NCI-H748 (cell line): ENCODE measurements around the gene PLCG1.

Experiments
- DNase-seq: peaks from one replicate; lab custom pipeline; 2025; ENCODE audit not compliant: unreplicated experiment; lab: John Stamatoyannopoulos, UW

Gene PLCG1

DNA sequence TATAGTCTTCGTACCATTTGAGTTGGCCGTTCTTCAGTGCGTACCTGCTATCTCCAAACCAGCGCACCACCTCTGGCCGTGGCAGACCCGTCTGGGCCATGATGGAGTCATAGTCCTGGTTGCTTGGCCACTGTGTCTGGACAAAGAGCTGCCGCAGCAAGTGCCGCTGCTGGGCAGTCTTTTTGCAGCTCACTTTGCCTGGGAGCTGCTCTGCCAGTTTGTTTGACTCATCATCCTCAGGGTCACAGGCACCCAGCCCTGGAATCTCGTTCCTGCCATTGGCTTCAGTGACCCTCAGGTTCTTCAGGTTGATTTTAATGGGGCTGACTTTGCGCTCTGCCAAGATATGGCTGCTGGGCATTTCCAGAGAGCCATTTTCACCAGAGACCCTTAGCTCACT, 65.1 kb downstream of the PLCG1 start:
- no peak for DNase-seq

DNA sequence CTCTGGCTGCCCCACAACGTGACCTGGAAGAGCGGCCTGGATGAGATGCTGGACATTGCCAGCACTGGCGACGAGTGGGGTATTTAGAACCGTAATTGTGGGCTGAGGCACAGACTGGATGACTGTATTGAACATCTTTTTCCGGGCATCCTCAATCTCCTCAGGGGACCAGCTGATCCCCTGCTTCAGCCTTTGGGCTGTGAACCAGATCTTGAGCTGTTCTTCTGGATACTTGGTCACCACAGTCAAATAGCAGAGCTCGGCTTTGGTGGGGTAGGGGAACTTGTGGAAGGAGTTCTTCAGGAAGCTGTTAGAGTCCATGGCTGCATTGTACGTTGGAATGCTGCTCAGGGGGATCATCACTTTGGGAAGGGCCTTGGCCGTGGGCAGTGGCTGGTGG, 66.3 kb downstream of the PLCG1 start:
- DNase-seq, result no peak

DNA sequence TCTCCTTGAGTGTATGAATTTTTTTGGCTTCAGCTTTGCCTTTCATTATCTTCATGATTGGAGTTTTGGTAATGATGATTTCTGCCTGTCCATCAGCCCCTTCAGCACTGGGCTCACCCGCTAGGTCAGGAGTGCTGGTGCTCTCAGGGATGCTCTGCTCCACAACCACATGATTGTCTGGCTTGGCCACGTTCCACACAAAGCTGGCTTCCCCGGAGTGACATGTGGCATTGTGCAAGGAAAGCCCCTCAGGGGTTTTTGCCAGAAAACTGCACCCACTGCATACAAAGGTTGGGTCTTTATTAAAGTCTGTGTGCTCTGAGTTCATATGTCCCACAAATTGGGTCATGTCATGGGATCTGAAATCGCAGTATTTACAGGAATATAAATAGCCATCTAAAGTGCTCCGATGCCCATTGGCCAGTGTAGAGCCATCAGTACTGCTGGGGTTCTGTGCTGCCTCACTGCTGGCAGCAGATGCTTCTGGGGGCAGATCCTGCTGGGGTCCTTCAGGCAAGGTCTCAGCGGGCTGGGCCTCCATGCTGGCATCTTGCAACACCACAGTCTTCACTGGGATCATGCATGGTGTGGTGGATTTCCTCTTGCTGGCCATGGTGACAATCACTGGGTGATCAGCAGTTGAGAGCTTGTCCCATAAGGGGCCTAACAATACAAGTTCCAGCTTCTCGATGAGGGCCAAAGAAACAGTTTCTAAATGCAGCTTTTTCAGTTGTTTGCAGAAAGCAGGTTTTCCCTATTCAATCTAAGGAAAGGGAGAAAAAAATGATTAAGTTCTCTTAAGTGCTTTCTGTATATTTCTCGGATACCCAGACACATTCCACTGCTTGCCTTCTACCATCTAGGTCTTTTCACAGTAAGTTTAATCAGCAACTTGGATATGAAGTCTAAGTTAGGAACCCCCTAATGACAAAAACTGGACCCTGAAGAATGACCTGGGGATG, 67.2 kb downstream of the PLCG1 start:
- no peak for DNase-seq

DNA sequence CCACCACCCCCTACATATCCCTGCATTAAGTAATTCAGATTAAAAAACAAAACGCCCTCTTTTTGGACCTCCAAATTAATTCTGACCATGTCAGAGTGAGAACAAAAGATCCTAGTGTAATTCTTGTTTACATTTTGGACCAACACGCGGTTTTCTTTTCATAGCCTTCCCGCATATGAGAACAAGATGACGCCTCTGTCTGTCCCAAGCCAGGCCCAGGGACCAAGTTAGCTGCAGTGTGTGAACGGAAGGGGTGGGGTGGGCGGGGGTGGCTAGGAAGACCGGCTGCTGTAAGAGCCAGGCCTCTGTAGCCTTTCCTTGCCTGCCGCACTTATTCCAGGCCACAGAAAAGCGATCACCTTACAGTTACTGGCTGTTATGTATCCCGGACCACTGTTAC, 68.0 kb downstream of the PLCG1 start:
- no peak for DNase-seq

DNA sequence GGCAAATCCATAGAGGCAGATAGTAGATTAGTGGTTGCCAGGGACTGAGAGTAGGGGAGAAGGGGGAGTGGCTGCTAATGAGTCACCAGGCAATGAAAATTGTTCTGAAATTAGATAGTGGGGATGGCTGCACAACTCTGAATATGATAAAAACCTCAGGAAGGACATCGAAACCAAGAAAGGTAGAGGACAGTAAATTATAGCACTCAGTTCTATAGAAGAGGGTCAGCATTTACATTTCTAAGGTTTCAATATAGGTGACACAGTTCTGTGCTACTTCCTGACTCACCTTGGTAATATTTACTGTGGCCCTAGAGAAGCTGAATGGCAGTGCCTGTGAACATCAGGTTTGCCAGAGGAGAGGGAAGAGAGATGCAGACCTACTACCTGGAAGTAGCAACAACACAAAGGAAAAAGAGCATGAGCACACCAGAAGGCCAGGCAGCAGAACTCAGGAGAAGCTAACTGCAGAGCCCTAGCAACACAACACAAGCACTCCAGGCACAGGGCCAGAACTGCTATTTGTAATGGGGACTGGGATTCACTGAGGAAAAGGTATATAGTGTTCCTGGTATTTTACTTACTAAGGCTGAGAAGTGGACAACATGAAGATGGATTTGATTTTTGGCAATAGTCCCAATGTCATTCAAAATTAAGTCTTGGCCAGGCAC, 75.9 kb downstream of the PLCG1 start:
- no peak for DNase-seq

DNA sequence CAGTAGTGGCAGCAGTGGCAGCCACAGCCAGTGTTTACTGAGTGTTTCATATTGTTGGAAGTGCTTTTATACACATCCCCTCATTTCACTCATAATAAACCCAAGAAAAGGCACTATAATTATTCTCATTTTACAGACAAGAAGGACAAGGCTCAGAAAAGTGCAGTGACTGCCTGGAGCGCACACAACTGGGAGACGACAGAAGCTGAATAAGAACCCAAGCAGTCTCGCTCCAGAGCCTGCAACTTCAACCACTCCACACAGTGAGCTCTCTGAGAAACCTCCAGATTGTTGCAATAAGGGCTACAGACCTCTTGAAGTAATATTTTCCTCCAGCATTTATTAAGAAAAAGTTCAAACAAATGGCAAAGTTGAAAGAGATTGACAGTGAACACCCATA, 76.9 kb downstream of the PLCG1 start:
- no peak for DNase-seq

DNA sequence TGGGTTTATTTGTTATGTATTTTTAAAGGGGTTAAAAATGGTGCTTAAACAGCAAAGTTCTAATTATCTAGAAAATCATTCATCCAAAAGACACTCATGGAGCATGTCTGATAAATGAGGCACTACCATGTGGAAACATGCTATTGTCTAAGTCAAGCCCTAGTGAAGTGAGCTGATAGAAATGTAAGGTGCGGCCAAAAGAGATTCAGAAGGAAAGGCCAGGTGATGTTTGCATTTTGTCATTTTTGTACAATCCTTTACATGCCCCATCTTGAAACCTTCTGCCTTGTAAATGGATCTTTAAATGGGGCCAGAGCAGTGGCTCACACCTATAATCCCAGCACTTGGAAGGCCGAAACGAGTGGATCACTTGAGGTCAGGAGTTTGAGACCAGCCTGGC, 77.3 kb downstream of the PLCG1 start:
- no peak for DNase-seq

DNA sequence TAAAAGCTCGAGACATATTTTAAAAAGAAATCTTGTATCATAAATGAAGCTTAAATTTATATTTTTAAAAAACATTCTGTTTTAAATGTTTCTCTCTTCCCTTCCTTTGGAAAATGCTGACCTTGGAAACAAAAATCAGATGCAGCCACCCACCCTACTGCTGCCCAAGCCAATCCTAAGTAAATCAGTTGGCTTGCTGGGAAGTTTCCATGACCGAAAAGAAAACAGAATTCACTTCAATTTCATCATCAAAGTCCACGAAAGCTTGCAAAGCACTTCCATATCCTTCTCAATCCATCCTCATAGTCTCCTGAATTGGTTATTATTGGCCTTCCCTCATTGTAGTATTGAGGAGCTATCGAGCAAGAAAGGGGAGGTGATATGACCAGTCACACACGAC, 80.1 kb downstream of the PLCG1 start:
- DNase-seq, result no peak

DNA sequence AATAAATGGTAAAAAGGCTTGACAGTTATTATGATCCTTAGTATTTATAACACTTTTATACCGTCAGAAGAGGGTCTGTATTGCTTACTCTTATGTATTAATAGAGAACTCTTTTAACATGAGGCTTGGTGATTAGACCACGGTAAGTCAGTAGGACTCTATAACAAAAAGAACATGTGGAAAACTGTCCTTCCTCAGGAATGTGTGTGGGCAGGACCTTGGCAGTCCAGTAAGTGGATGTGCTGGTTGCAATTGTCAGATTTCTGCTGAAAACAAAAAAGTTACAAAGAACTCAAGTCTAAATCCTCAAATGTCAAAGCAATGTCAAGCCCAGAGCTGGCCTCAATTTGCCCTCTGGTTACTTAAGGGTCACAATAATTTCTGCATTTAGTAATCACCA, 81.1 kb downstream of the PLCG1 start:
- no peak for DNase-seq

DNA sequence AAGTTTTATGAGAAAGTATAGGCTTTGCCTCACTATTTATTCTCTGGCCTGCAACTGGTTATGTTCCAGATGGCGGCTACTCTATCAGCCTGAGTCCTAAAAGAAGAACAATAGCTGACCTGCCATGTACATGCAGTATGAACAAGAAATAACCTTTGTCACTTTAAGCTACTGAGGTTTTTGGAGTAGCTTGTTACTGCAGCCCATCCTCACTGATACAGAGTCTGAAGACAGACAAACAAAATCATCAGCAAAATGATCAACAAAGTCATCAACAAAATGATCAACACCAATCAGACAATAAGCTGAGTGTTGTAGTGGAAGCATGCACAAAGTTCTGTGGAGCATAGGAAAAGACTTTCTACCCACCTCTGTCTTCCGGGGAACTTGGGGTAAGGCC, 82.5 kb downstream of the PLCG1 start:
- no peak for DNase-seq

DNA sequence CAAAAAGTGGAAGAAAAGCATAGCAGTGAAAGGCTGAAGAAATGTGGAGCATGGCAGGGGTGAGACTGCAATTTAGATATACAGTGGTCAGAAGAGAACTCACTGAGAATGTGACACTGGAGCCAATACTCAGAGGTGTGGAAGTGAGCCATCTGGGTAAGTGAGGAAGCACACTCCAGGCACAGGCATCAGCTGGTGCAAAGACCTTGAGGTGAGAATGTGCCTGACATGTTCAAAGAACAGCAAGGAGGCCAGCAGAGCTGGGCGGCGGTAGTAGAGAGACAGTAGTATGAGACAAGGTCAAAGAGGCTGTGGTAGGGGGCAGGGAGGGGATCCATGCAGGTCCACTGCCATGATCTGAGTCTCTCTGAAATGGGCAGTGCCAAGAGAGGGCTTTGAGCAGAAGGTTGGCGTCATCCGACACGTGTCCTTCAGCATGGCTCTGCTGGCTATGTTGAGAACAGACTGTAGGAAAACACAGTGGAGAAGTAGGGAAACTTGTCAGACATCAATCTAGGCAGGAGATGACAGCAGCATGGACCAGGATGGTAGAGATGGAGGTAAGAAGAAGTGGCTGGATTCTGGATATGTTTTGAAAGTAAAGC, 84.4 kb downstream of the PLCG1 start:
- no peak for DNase-seq

DNA sequence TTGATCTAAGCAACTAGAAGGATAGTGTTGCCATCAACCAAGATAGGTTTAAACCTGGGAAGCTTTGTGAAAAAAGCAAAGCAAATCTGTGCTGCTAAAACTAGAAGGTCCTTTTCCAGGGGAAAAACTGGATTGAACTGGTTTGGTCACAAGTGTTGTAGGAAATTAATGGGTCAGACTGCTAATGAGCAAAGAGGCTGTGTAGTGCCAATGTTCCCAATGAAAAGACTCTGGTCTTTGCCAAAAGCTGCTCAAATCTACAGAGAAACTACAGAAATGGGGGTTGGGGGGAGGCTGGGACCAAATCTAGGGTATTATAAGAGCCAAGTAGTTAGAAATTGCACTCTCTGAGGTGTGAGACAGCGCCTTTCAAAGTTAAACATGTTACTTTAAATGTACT, 85.0 kb downstream of the PLCG1 start:
- DNase-seq, result no peak

DNA sequence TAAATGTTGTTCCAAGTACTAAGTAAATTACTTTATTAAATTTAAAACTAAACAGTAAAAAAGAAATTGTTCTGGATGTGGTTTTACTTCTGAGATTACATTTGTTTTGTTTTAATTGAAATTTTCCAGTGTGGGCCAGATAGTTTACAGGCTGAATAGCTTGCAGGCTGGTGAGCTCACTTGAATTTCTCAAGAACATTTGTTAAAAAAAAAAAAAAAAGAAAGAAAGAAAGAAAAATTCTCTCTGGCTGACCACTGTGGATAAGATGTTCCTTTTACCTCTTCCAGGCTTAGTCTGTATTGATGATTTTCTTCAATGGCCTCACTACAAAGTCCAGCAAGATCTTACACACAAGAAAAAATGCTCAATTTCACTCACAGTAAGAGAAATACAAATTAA, 85.4 kb downstream of the PLCG1 start:
- no peak for DNase-seq

DNA sequence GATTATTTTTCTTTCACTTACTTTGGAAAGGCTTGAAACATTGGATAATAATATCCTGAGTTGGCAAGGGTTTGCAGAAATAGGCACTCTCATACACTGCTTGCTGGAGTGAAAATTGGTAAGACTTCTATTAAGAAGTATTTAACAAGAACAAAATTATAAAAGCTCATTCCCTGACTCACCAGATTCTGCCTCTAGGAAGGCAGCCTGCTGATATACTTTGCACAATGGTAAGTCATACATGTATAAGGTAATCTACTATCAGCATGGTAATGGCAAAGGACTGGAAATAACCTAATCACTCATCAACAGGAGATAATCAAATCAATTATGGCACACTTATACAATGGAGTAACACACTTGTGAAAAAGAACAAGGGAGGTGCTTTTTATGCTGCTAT, 85.8 kb downstream of the PLCG1 start:
- DNase-seq, result no peak

DNA sequence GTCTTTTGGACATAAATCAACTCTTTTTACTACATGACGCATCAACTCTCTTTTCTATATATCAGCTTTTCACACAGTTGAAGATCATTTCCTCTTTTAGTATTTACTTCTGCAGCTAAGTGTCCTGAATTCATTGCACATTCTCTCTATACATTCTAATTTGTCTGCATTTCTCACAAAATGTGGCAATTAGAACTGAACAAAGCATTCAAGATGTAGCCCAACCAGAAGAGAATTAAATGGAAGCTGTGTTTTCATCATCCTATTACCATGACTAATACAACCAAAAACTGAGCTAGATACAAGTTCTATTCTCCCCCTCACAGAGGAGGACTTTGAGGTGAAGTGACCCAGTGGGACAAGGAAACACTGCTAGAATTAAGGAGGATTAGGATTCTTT, 86.9 kb downstream of the PLCG1 start:
- DNase-seq, result no peak

DNA sequence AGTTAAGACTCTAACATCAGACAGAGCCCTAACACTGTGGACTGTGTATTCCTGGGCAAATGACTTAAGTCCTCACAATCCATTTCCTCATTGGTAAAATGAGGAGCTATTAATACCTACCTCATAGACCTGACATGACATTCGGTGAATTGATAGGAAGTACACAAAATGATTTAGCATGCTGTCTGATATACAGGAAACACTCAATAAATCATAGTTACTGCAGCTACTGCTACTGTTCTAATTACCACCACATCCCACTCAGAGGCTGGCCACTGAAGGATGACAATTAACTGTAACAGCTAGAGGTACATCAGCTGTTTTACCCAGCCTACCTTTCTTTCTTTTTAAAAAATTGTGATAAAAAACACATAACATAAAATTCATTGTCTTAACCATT, 87.7 kb downstream of the PLCG1 start:
- DNase-seq, result no peak

DNA sequence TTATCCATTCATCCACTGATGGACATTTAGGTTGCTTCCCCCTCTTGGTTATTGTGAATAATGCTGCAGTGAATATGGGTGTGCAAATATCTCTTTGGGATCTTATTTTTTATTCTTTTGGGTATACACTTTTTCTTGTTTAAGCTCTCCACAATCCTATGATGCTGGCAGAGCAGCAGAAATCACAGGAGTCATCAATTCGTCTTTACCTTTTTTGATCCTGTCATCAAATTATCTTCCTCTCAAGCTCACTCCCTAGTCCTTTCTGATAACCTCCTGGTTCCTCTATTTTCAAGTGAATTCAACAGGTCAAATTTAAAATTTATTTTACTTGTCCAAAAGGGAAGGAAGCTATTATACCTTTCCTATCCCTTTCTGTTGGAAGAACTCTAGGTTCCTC, 89.1 kb downstream of the PLCG1 start:
- no peak for DNase-seq
